8988T (cell line): ENCODE results near the gene SETD9.

Source experiments
- DNase-seq: peaks from one replicate; pipeline ENCODE4 v3.0.0; 2011

SETD9 gene, protein sequence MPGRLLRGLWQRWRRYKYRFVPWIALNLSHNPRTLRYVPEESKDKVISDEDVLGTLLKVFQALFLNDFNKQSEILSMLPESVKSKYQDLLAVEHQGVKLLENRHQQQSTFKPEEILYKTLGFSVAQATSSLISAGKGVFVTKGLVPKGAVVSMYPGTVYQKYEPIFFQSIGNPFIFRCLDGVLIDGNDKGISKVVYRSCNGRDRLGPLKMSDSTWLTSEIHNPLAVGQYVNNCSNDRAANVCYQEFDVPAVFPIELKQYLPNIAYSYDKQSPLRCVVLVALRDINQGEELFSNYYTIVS

DNA sequence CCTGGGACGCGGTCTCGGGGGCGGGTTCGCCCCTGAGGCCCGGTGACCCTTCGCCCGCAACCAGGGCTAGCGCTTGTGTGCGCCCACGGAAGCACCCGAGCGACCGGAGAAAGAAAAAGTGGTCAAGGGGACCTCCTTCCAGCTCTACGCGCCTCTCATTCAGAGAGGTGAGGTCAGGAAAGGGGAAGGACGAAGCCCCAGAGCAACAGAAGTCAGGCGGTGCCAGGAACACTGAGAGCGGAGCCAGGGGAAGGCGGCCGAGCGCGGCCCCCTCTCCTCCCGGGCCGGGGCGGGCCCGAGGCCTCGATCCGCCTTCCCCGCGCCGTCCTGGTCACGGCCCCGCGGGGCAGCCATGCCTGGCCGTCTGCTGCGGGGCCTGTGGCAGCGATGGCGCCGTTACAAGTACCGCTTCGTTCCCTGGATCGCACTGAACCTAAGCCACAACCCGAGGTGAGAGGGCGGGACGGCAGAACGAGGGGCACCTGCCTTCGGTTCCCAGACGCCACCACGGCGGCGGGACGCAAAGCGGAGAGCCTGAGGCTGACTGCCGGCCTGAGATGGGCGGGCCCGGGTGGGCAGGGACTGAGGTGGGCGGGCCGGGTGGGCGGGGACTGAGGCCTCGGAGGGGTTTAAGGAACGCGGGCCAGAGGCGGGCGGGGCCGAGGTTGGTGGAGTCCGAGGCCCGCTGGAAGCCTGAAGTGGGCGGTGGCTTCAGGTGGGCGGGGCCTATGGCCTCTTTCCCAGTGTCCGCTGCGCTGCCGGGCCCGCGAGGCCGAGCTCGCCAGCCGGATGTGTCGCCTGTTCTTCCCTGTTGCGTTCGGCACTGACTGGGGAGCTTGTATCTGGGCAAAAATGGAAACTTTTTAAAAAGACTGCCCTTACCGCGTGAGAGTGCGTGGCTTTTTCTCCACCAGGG is at the start of gene SETD9:
Gene SETD9 (plus strand): TSS at position 303 of the 916 bp plus-strand sequence. CDS start 50 bp downstream, at position 353.
- DNase-seq, result peak; percentile 76

DNA sequence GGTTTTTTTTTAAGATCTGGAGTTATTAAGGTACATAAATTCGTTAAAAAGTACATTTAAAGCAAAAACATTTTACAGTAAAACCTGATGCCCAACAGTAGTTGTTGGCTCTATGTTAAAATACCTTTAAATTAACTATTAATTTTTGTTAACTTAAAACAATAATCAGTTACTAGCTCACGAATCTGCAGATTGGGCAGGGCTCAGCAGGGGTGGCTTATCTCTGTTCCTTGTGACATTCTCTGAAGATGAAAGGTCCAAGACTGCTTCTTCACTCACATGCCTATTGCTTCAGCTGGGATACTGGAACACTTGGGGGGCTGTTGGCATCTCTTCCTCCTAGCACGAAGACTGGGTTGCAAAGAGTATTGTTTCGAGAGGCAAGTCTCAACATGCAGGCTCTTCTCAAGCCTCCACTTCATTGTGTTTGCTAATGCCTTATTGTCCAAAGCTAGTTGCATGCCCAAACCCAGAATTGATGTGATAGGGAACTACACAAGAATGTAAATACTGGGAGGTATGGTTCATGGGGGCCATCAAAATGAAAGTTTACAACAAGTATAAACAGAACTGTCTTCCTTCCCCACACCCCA is 47.4 kb upstream of the SETD9 start:
- no peak for DNase-seq

DNA sequence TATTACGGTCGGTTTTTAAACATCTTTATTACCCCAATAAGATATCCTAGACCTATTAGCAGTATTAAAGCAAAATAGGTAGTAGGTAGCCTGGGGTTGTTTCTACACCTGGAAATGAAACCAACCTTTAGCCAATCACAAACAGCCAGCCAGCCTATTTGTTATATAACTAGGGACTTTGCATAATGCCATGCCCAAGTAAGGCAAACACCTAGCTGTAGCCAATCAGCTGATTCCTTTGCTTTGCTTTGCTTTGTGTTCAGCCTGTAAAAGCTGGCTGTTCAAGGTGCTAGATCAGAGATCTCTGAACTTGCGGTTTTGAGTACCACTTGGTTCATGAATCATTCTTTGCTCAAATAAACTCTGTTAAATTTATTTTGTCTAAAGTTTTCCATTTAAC is 46.5 kb upstream of the SETD9 start:
- DNase-seq, result no peak

DNA sequence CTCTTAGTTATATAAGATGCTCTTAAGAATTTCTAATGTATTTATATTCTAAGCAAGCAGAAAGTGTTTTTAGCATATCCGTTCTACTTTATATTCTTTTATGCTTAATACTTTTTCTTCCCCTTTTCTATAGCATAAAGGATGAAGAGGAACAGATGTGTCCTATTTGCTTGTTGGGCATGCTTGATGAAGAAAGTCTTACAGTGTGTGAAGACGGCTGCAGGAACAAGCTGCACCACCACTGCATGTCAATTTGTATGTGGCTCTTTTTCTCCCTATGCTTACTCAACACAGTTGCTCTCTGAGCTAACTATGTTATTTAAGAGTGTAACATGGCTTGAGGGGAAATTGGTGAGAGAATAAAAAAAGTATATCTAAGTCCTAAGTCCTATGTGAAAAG is 37.6 kb upstream of the SETD9 start:
- no peak for DNase-seq

DNA sequence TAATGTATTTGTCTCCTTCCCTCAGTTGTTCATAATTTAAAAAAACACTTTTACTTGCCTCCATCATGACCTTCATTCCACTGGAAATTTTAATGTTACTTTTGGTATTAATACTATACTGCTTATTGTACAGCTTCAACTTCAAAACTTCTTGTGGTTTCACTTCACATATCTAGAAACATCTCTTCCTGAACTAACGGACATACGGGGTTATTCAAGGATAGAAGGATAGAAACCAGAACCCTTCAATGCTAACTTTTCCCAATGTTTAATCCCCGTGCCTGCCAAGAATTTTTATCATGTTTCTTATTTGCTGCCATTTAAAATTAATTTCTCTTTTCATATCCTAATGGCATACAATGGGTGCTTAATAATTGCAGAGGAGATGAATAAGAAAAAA is 36.3 kb upstream of the SETD9 start:
- DNase-seq, result no peak

DNA sequence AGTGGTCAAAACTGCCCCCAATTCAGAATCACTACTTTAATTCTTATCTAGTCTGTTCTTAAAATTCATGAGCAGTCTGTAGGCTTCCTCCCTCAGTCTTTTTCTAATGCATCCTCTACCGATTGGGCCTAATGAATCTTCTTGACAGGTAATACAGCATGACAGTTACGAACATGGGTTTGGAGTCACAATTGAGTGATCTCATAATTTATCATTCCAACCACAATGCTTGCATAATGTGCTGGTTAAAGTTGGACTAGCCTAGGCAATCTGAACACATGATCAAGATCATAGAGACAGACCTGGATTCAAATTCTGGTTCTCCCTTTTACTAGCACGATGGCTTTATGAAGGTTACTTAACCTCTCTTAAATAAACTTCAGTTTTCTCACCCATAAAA is 33.1 kb upstream of the SETD9 start:
- no peak for DNase-seq

DNA sequence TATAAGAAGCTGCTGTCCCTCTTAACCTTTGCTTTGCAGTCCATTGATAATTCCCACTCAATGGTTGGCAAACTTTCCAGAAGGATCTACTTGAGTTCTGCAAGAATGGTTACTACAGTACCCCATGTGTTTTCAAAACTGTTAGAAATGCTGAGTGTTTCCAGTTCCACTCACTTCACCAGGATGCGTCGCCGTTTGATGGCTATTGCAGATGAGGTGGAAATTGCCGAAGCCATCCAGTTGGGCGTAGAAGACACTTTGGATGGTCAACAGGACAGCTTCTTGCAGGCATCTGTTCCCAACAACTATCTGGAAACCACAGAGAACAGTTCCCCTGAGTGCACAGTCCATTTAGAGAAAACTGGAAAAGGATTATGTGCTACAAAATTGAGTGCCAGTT is 27.8 kb upstream of the SETD9 start:
- no peak for DNase-seq

DNA sequence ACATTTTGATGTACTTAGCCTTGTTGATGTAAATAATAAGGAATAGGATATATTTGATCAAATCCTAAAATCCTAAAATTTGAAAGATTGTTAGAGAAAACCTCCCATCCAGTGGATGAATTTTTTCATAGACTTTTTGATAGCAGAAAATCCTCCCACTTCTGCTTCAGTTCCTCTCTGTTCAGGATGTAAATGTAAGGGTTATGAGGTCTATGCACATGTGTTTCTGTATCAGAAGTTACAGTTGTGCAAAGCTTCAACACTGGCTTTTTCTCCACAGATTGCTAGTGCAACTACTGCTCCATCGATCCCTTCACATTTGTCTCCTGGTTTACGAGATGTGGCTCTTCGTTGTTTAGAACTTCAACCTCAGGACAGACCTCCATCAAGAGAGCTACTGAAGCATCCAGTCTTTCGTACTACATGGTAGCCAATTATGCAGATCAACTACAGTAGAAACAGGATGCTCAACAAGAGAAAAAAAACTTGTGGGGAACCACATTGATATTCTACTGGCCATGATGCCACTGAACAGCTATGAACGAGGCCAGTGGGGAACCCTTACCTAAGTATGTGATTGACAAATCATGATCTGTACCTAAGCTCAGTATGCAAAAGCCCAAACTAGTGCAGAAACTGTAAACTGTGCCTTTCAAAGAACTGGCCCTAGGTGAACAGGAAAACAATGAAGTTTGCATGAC is 16.0 kb upstream of the SETD9 start:
- no peak for DNase-seq

DNA sequence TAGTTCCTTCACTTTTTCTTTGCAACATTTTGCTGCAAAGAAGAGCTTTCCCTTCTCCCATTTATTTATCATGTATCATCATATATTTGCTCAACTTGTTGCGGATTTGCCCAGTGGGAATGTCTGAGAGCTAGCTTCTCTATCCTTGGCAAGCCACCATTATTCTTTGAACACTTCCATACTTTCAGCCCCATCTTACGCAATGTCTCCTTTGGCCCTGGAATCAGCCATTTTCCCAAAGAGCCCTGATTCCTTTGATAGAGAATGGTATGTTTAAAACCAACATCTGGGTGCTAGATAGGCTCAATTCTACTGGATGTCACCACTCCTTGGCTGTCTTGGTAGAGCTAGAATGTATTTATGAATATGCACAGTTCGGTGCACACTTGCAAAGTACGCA is 12.6 kb upstream of the SETD9 start:
- DNase-seq, result no peak

DNA sequence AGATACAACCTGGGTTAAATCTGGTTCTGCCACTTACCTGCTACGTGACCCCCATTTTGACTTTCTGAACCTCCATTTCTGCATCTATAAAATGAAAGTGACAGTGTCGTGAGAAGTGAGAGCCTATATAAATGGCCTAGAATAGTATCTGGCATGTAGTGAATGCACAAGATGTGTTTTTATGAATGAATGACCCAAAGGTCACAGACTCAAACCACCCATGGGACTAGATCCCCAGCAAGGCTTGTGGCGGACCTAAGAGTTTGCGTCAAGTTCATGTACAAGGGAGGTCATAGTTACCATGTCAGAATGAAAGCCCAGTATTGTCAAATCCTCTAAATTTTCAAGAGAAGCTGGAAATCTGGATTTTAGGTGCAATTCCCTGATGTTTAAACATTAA is 11.2 kb upstream of the SETD9 start:
- no peak for DNase-seq

DNA sequence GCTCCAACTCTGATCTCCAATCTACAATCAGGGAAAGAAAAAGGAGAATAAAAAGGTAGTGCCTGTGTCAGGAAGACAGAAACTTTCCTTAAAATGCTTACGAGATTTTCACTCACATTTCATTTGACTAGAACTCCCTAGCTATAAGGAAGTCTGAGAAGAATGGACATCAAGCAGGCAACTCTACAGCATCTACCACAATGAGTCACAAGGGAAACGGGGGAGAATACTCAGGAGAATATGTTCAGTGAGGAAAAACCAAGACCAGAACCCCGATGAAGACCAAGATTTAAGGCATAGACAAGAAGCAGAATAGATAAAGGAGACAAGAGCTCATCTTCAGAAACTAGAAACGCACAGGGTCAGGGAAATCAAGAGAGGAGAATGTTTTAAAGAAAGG is 9.0 kb upstream of the SETD9 start:
- no peak for DNase-seq

DNA sequence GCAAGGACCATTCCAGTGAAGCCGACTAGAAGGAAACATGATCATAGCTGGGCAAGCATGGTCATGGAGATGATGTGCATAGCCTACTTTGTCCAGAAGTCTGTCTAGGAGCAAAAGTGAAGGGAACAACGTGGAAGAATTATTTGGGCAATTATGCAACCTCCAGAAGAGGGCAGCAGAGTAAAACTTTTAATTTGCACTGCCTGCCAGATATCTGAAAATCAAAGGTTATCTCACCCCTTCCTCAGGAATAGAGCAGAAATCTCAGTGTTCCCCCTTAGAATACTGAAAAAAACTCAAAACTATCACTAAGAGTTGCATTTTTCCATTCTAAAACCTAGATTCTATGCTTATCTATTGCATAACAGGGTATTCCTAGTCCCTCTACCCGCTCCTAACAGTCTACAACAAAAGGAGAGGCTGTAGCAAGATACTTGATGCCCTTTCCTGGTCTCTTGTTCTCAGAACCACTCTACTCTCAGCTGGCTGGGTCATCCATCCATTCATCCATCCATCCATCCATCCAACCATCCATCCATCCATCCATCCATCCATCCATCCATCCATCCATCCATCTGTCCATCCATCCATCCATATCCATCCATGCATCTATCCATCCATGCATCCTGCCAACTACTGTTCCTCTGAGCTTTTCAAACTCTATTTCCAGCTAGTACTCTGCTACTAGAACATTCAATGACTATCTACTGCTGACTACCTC is 8.4 kb upstream of the SETD9 start:
- DNase-seq, result no peak

DNA sequence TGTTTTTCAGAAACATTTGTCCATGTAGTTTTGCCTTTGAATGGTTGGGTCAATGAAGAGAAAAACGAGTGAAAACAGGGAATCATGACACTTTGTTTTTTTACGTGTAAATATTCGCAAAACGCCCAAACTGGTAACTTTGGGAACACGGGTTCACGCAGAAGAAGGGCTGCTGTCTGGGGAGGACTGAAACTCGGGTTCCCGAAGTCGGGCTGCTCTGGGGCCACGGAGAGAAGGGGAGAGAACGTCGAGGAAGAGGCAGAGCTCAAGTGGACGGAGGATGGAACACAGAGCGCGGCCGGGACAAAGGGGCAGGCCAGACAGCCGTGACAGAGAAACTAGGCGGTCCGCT is 478 bp upstream of the SETD9 start:
- DNase-seq, result no peak

DNA sequence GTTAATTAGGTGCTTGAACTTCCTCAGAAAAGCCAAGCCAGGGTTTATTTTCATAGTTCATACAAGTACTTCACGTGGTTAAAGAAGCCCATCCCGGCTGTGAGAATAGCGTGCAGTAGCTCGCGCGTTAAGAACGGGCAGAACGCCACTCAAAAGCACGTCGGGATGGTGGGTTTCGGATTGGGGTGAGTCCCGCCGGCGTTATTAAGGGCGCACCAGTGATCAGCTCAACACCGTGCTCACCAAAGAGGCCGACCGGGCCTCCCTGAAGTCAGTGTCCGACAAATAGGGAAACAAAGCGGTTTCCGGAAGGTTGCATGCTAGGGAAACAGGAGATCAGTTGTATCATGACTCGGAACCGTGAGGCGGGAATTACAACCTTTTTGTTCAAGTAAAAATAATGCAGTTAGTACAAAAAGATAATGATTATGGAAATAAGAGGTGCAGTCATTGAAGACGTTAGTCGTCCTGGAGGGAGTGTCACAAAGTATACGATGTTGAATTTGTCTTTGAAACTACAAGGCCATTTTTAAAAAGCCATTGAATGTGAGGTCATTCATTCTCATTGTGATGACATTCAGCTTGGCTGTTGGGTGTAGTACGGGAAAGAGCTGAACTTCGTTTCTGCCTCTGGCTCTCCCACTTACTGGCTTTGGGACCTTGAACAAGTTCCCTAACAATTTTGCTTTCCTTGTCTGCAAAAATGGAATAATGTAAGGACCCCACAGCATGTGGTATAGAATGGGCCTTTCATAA is 992 bp downstream of the SETD9 start:
- no peak for DNase-seq

DNA sequence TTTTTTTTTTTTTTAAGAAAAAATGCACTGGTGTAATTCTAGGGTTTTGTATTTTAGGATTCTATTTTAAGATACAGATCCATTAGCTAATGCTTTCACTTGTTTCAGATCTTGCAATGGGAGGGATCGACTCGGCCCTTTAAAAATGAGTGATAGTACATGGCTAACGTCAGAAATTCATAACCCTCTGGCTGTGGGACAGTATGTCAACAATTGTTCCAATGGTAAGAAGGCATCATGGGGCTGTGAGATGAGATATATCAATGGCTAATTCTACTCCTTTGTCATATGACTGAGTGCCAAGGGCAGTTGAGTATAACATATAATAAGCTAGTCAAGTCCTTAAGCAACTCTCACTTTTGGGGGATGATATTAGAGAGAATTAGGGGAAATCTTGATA is 4.4 kb downstream of the SETD9 start:
- DNase-seq, result no peak

DNA sequence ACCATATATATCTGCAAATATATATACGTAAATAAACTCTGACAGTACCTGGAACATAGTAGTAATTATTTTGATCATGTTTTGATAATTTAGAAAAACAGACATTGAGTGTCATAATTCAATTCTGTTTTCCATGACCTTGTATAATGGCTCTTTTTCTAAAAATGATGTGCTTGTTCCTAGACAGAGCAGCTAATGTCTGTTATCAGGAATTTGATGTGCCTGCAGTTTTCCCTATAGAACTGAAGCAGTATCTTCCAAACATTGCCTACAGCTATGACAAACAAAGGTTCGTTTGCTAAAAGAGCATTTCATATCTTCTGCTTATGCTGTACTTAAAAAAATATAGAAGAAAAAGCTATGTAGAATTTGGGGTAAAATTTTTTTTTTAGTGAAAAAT is 5.3 kb downstream of the SETD9 start:
- no peak for DNase-seq

DNA sequence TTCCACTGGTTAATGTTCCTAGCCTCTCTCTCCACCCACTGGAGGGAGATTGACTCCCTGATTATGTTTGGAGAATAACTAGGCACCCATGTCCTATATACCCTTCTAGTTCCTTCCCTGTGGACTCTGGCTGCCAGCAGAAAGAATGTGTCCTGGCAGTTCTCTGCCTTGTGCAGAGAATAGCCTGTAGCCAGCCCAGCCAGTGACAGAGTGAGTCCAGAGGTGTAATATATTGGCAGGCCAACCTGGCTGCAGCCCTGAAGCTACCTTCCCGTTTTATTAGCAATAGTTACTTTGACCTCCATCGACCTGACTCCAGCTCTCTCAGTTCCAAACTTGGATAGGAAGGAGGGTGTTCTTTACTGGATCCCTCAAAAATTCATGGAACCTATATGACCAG is 8.1 kb downstream of the SETD9 start:
- no peak for DNase-seq

DNA sequence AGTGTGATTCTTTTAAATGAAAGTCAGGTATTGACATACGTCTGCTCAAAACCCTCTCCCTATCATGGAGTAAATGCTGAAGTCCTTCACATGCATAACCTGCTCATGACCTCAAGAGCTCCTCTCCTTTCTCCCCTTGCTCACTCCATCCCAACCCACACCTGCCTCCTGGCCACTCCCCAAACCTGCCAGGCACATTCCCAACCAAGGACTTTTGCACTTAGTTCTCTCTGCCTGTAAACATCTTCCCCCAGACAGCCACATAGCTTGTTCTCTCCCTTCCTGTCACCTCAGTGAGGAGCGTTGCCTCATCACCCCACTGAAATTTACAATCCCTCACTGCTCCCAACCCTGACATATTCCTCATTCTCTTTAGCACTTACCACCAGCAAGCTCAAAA is 8.7 kb downstream of the SETD9 start:
- DNase-seq, result no peak

DNA sequence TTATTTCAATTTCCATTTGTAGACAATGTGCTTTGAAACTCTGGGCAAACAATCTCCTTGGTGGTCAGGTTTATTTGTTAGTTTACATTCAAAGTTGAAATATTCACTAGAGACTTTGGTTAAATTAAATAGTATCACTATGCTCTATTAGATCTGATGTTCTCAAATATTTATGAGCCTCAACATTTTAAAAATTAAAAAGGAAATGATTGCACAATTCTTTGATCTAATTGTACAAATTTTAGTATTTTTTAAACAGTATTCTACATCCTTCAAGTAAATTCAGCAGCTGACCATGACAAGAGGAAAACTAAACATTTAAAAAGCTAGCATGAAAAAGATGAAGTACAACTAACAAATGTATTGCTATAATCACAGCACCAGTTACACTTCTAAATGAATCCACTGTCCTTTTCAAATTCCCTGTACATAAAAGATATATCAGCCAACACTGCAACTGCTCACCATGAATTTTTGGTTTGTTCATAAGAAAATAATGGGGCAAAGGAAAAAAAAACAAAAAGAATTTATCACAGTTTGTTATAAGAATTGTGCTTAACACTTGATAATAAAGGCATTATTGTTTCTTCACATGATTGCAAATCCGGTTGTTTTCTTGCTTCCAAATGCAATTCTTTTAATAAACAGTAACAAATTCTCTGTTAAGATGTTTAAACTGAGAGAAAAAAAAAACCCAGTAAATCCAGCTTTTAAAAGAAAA is 10.7 kb downstream of the SETD9 start:
- no peak for DNase-seq

DNA sequence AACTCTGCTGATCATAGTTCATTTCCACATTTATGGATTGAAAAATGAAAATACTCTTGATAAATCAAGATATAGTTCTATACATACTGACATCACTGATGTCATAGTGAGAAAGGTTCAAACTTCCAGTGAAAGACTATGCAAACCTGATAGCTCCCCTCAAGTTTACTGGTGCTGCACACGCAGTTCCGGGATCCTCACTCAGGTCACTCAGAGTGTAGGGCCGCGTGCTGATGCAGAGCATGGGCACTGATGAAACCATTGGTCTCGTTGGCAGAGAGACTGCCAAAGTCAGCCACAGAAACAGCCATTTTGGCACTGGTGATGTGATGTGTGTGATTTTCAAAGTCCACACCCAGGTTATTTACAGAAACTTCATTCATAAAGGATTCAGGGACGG is 13.5 kb downstream of the SETD9 start:
- no peak for DNase-seq

DNA sequence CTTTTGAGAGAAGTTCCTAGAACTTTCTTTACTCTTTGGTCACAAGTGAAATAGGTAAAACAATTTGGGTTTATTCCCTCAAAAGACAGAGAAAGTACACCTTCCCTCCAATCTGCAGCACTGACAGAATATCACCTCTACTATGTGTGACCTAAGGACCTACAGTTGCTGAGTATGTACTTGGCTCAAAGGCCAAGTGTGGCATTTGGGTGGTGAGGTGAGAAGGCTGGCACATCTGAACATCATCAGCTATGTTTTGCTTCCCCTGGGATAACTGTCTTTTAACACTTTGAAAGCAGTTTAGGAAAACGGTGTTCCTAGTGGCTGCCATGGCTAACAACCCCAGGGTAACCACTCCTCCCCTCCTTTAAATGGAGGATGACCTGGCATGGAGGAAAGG is 24.9 kb downstream of the SETD9 start:
- DNase-seq, result no peak
